Trophoblast cell (in vitro differentiated cells and primary cell): ENCODE results near the gene EML1. TPM values are rescaled to one million over a fixed set of nuclear protein-coding genes. Genes with fewer than 3 reads are reported as not detected.

ENCODE experiments used
- DNase-seq, 2 donors: peaks; one replicate each; pipeline ENCODE4 v3.0.0-alpha.2; 2016
- H2AFZ ChIP-seq: 2 replicates; pipeline ENCODE4 v1.6.1; 2013; ENCODE audit warnings: low read length, moderate library complexity, mild to moderate bottlenecking; ENCODE audit not compliant: insufficient read depth, poor library complexity
- H2AK5ac ChIP-seq: 2 replicates; pipeline ENCODE4 v1.6.1; 2013; ENCODE audit warnings: mild to moderate bottlenecking, low read length
- H2BK120ac ChIP-seq: 2 replicates; pipeline ENCODE4 v1.6.1; 2013; ENCODE audit warnings: low read length, mild to moderate bottlenecking, moderate library complexity; ENCODE audit not compliant: insufficient read depth, poor library complexity
- H2BK12ac ChIP-seq: 2 replicates; pipeline ENCODE4 v1.6.1; 2013; ENCODE audit warnings: mild to moderate bottlenecking, low read length, moderate library complexity
- H2BK5ac ChIP-seq: 2 replicates; pipeline ENCODE4 v1.6.1; 2013; ENCODE audit warnings: low read length, low read depth, moderate library complexity, mild to moderate bottlenecking; ENCODE audit not compliant: poor library complexity
- H3K14ac ChIP-seq: 2 replicates; pipeline ENCODE4 v1.6.1; 2013; ENCODE audit warnings: mild to moderate bottlenecking, low read length
- H3K18ac ChIP-seq: 2 replicates; pipeline ENCODE4 v1.6.1; 2013; ENCODE audit warnings: mild to moderate bottlenecking, low read length
- H3K23ac ChIP-seq: 2 replicates; pipeline ENCODE4 v1.6.1; 2013; ENCODE audit warnings: low read length
- H3K27ac ChIP-seq: 2 replicates; pipeline ENCODE4 v1.5.1; 2013; ENCODE audit warnings: low read depth, mild to moderate bottlenecking, inconsistent platforms, low read length, moderate library complexity
- H3K27me3 ChIP-seq: 2 replicates; pipeline ENCODE4 v1.6.1; 2013; ENCODE audit warnings: inconsistent platforms, mild to moderate bottlenecking, low read length, moderate library complexity; ENCODE audit not compliant: insufficient read depth
- H3K36me3 ChIP-seq, 2 experiments: 1 replicate in 1 of 2; 2 replicates in 1 of 2; pipeline ENCODE4 v1.6.1; 2013; ENCODE audit warnings: low read length in 2 of 2, mild to moderate bottlenecking in 2 of 2, moderate library complexity in 1 of 2; ENCODE audit not compliant: insufficient read depth in 2 of 2, control insufficient read depth in 1 of 2
- H3K4ac ChIP-seq: 2 replicates; pipeline ENCODE4 v1.6.1; 2013; ENCODE audit warnings: low read depth, mild to moderate bottlenecking, low read length, moderate library complexity
- H3K4me1 ChIP-seq, 2 experiments: 1 replicate in 1 of 2; 2 replicates in 1 of 2; pipeline ENCODE4 v1.6.1; 2013; ENCODE audit warnings: low read length in 2 of 2, mild to moderate bottlenecking in 2 of 2, moderate library complexity in 1 of 2; ENCODE audit not compliant: insufficient read depth in 2 of 2, control insufficient read depth in 1 of 2
- H3K4me2 ChIP-seq: 2 replicates; pipeline ENCODE4 v1.6.1; 2013; ENCODE audit warnings: inconsistent platforms, mild to moderate bottlenecking, low read length, moderate library complexity
- H3K4me3 ChIP-seq: 2 replicates; pipeline ENCODE4 v1.5.1; 2013; ENCODE audit warnings: mild to moderate bottlenecking, low read depth, low read length, inconsistent platforms
- H3K79me1 ChIP-seq: one replicate; pipeline ENCODE4 v1.6.1; 2013; ENCODE audit warnings: low read length
- H3K79me2 ChIP-seq: 2 replicates; pipeline ENCODE4 v1.6.1; 2013; ENCODE audit warnings: low read length, mild to moderate bottlenecking; ENCODE audit not compliant: control insufficient read depth, insufficient read depth, poor library complexity
- H3K9ac ChIP-seq: 2 replicates; pipeline ENCODE4 v1.6.1; 2013; ENCODE audit warnings: mild to moderate bottlenecking, low read length
- H3K9me3 ChIP-seq: 2 replicates; pipeline ENCODE4 v1.6.1; 2013; ENCODE audit warnings: low read depth, mild to moderate bottlenecking, control low read depth, inconsistent platforms, low read length; ENCODE audit not compliant: insufficient read depth
- H4K12ac ChIP-seq: 2 replicates; pipeline ENCODE4 v1.6.1; 2013; ENCODE audit warnings: low read depth, mild to moderate bottlenecking, low read length, moderate library complexity
- H4K8ac ChIP-seq: 2 replicates; pipeline ENCODE4 v1.6.1; 2013; ENCODE audit warnings: low read depth, mild to moderate bottlenecking, low read length, moderate library complexity
- H4K91ac ChIP-seq: one replicate; pipeline ENCODE4 v1.6.1; 2013; ENCODE audit warnings: low read depth, mild to moderate bottlenecking, low read length, moderate library complexity
- WGBS: extraction: QIAGEN DNeasy Blood & Tissue Kit; methylation state at CpG from one replicate; pipeline ENCODE4 v1.1.7; 2013; ENCODE audit warnings: missing lambda C conversion rate; ENCODE audit not compliant: insufficient read length, insufficient coverage; ENCODE audit errors: extremely low coverage; 5-methylcytosine and 5-hydroxymethylcytosine counted together
- polyA plus RNA-seq: library from polyadenylated mRNA; stranded (reverse); fragments of 200-250 nt; gene quantifications from 2 replicates; pipeline ENCODE4 v1.2.3, GENCODE V29; 2013

The EML1 gene
- polyA plus RNA-seq = 5.5 and 6.1 TPM in 2 replicates

GRCh38 chr14:99793213-99794150, at the start of gene EML1:
Gene EML1, plus strand, starts transcription at chr14:99793413. Its CDS starts 64 bp downstream, at chr14:99793477.
- Histone ChIP-seq H2AFZ (peak within 1 kb of the TSS; percentile 86), H3K27ac (peak within 1 kb of the TSS; percentile 28), H2AK5ac (no peak within 1 kb of the TSS), H3K9ac (peak within 1 kb of the TSS; percentile 56), H2BK12ac (peak within 1 kb of the TSS; percentile 81), H3K4me3 (peak within 1 kb of the TSS; percentile 84), H3K36me3 (no peaks in the 10 kb centered on the region), H3K18ac (peak within 1 kb of the TSS; percentile 80), H3K4me1 (peaks cover 0 to 2% of the 10 kb centered on the region in 2 experiments), H2BK120ac (peak within 1 kb of the TSS; percentile 3), H3K79me2 (peaks cover 3% of the 10 kb centered on the region), H4K8ac (peak within 1 kb of the TSS; percentile 84), H4K12ac (peak within 1 kb of the TSS; percentile 64), H2BK5ac (peak within 1 kb of the TSS; percentile 8), H3K79me1 (peaks cover 6% of the 10 kb centered on the region), H3K14ac (peak within 1 kb of the TSS; percentile 81), H3K23ac (no peak within 1 kb of the TSS), H4K91ac (peak within 1 kb of the TSS; percentile 81), H3K27me3 (no peaks in the 10 kb centered on the region), H3K4me2 (peak within 1 kb of the TSS; percentile 90), H3K4ac (peak within 1 kb of the TSS; percentile 28), H3K9me3 (no peaks in the 10 kb centered on the region)
- WGBS = no CpG with 5 or more reads among the region's 121 CpGs
- peak; percentile 63 to 83 for DNase-seq

- H4K12ac ChIP-seq = no peak overlapping the region
- H2BK12ac ChIP-seq = no peak overlapping the region
- no peaks in the 10 kb centered on the region for H3K79me2 ChIP-seq
- no peaks in the 10 kb centered on the region for H3K79me1 ChIP-seq
- H3K4ac ChIP-seq = no peak overlapping the region
- no peak overlapping the region for H4K8ac ChIP-seq
- no peak overlapping the region for H3K27ac ChIP-seq
- H4K91ac ChIP-seq = no peak overlapping the region
- H3K4me1 ChIP-seq = no peaks in the 10 kb centered on the region
- no peak overlapping the region for H3K4me3 ChIP-seq
- H3K4me2 ChIP-seq = no peak overlapping the region
- no peak overlapping the region for H2AFZ ChIP-seq
- peak in 1 of 2 donors; percentile 45 for DNase-seq
- peak overlapping the region; percentile 52 for H3K23ac ChIP-seq
- H3K9ac ChIP-seq = no peak overlapping the region
- no peak overlapping the region for H2BK120ac ChIP-seq
- no peaks in the 10 kb centered on the region for H3K36me3 ChIP-seq
- no peak overlapping the region for H3K14ac ChIP-seq
- no peak overlapping the region for H3K18ac ChIP-seq
- no peak overlapping the region for H2AK5ac ChIP-seq
- WGBS = no CpG with 5 or more reads among the region's 11 CpGs
- no peak overlapping the region for H2BK5ac ChIP-seq
- no peaks in the 10 kb centered on the region for H3K9me3 ChIP-seq
- H3K27me3 ChIP-seq = no peaks in the 10 kb centered on the region
These were observed 48.9 kb upstream of the EML1 start for GRCh38 chr14:99744199-99744872.

GRCh38 chr14:99744873-99745224, 48.4 kb upstream of the EML1 start:
- H3K9ac ChIP-seq = no peak overlapping the region
- no peak overlapping the region for H2BK12ac ChIP-seq
- no peaks in the 10 kb centered on the region for H3K4me1 ChIP-seq
- H2BK120ac ChIP-seq = no peak overlapping the region
- H3K36me3 ChIP-seq = no peaks in the 10 kb centered on the region
- H3K9me3 ChIP-seq = no peaks in the 10 kb centered on the region
- DNase-seq = no peak
- no peak overlapping the region for H3K4me3 ChIP-seq
- no peak overlapping the region for H3K23ac ChIP-seq
- no CpG with 5 or more reads among the region's 7 CpGs for WGBS
- no peaks in the 10 kb centered on the region for H3K27me3 ChIP-seq
- no peak overlapping the region for H3K4me2 ChIP-seq
- H2AK5ac ChIP-seq = no peak overlapping the region
- no peak overlapping the region for H3K18ac ChIP-seq
- no peak overlapping the region for H3K4ac ChIP-seq
- no peaks in the 10 kb centered on the region for H3K79me1 ChIP-seq
- H3K14ac ChIP-seq = no peak overlapping the region
- no peak overlapping the region for H4K8ac ChIP-seq
- no peak overlapping the region for H4K91ac ChIP-seq
- H3K27ac ChIP-seq = no peak overlapping the region
- H2BK5ac ChIP-seq = no peak overlapping the region
- H4K12ac ChIP-seq = no peak overlapping the region
- H2AFZ ChIP-seq = no peak overlapping the region
- H3K79me2 ChIP-seq = no peaks in the 10 kb centered on the region

GRCh38 chr14:99745307-99745951, 47.8 kb upstream of the EML1 start:
- Histone ChIP-seq H4K91ac (no peak overlapping the region), H3K18ac (no peak overlapping the region), H3K4me2 (no peak overlapping the region), H3K27ac (no peak overlapping the region), H3K9me3 (no peaks in the 10 kb centered on the region), H3K36me3 (no peaks in the 10 kb centered on the region), H3K23ac (no peak overlapping the region), H2BK12ac (no peak overlapping the region), H2BK120ac (no peak overlapping the region), H3K4me1 (no peaks in the 10 kb centered on the region), H2AFZ (no peak overlapping the region), H3K79me2 (no peaks in the 10 kb centered on the region), H3K4ac (no peak overlapping the region), H3K27me3 (no peaks in the 10 kb centered on the region), H3K79me1 (no peaks in the 10 kb centered on the region), H3K14ac (no peak overlapping the region), H2BK5ac (no peak overlapping the region), H4K8ac (no peak overlapping the region), H4K12ac (no peak overlapping the region), H3K4me3 (no peak overlapping the region), H3K9ac (no peak overlapping the region), H2AK5ac (no peak overlapping the region)
- no CpG with 5 or more reads among the region's 10 CpGs for WGBS
- no peak for DNase-seq
